Fibroblast of mammary gland (primary cell): ENCODE results near the gene NTRK2.

Experiments used
- DNase-seq: peaks from one replicate; pipeline ENCODE4 v3.0.0-alpha.2; 2010; ENCODE audit warnings: low read depth
- H3K4me3 ChIP-seq: 2 replicates; pipeline ENCODE4 v1.5.1; 2011; ENCODE audit warnings: low read depth, mild to moderate bottlenecking, low read length, moderate library complexity; ENCODE audit not compliant: control insufficient read depth
- TF ChIP-seq, protein P1 (sequence below): conservative IDR thresholded peaks from 2 replicates; pipeline ENCODE4 v1.5.1; 2011; ENCODE audit warnings: low read depth, low read length, inconsistent platforms; ENCODE audit not compliant: control insufficient read depth, insufficient read depth

NTRK2 gene

DNA sequence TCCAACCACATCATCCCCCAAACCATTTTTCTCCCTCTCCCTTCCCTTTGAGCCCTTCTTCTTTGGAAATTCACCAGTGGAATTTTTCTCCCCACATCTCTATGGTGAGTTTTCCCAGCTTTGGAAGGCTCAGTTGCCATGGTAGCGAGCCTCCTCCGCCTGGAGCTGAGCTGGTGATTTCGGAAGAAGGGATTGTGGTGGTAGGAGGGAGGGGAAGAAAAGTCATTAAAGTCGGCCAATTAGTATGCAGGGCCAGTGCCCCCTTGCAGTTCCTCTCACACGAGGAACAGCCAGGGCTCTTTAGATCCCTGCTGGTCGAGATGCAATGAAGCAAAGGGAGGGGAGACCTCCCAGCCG lies 322.0 kb downstream of the NTRK2 start:
- no peak overlapping the region for H3K4me3 ChIP-seq
- DNase-seq = no peak
- TF ChIP-seq, protein P1, sequence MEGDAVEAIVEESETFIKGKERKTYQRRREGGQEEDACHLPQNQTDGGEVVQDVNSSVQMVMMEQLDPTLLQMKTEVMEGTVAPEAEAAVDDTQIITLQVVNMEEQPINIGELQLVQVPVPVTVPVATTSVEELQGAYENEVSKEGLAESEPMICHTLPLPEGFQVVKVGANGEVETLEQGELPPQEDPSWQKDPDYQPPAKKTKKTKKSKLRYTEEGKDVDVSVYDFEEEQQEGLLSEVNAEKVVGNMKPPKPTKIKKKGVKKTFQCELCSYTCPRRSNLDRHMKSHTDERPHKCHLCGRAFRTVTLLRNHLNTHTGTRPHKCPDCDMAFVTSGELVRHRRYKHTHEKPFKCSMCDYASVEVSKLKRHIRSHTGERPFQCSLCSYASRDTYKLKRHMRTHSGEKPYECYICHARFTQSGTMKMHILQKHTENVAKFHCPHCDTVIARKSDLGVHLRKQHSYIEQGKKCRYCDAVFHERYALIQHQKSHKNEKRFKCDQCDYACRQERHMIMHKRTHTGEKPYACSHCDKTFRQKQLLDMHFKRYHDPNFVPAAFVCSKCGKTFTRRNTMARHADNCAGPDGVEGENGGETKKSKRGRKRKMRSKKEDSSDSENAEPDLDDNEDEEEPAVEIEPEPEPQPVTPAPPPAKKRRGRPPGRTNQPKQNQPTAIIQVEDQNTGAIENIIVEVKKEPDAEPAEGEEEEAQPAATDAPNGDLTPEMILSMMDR = no peak

DNA sequence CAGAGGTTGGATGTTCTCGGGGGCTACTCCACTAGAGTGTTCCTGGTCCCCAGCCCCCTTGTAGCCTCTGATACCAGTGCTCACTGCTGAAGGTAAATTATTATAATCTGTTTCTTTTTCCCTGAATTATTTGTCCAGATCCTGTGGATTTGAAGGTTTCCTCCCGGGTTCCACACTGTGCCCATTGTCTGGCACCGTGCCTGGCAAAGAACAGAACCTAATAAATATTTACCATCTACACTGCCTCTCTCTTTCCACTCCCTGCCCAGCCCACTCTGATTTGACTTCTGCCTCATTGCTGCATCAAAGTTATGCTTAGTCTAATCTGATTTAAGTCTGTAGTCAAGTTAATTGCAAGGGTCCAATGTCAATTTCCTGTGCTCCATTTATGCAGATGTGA lies 322.9 kb downstream of the NTRK2 start:
- TF ChIP-seq, protein P1 = no peak
- H3K4me3 ChIP-seq = no peak overlapping the region
- DNase-seq = no peak

DNA sequence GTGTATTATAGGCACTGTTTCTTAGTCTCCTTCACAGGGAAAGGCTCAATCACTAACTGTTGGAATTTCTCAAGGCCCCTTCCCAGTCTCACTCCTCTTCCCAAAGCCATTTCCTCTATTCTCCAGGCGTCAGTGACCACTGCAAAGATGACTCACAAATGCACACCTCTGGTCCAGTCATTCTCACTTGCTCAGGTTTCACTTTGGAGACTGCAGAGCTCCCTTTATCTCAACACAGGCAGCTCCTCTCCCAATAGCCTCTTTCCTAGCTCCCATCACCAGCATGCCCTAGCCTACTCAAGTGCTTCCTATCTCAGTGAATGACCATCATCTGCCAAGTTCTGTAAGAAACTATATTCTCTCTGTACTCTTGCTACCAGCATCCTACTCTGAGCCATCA lies 323.6 kb downstream of the NTRK2 start:
- H3K4me3 ChIP-seq = no peak overlapping the region
- DNase-seq = no peak
- TF ChIP-seq, protein P1 = no peak

DNA sequence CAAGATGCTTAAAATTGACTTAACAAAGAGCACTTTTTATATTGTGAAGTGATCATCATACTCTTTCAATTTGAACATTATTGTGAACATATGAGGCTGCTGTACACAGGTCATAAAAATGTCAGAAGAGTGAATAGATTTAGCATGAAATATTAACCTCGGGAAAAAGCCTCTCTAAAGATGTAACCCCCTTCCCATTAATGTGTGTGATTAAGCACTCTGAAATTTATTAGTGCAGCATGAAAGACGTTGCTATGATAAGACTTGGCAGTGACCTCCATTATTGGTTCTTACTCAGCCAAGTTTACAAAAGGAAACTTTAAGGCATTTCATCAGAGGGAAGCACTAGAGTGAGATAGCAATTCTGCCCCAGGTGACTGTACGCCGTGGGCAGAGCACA lies 326.5 kb downstream of the NTRK2 start:
- H3K4me3 ChIP-seq = no peak overlapping the region
- no peak for DNase-seq
- TF ChIP-seq, protein P1 = no peak

DNA sequence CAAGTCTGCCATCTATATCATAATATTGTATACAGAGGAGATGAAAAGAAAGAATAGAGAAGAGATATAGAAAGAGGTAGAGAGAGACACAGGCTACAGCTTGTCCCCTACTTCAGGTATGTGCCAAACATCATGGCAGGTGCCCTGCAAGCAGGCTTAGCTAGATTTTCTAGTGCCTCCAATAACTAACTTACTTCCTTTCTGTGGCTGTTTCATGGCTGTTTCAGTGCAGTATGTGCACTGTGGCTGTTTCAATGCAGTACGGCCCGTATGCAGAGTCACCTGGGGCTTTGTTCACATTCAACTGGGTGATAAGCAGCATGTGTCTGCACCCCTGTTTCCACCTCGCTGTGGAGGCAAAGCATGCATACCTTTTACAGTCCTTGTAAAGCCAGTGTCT lies 327.2 kb downstream of the NTRK2 start:
- DNase-seq = no peak
- H3K4me3 ChIP-seq = no peak overlapping the region
- TF ChIP-seq, protein P1 = no peak

DNA sequence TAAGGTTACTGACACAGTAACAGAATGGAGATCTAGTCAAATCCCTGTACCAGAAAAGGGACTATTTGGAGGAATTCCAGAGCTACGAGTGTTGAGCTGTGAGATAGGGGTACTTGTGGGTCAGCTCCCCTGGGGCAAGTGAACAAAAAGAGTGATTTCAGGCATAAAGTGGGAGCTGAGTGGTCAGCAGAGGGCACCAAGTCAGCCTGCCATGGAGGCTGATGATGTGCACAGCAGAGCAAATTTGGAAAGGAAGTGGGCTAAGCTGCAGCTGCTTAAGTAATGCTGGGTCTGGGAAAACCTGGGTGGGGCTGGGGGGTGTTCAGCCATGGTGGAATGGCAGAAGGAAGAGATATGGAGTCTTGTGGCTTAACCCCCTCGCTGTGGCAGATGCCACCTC lies 327.9 kb downstream of the NTRK2 start:
- TF ChIP-seq, protein P1 = no peak
- no peak overlapping the region for H3K4me3 ChIP-seq

DNA sequence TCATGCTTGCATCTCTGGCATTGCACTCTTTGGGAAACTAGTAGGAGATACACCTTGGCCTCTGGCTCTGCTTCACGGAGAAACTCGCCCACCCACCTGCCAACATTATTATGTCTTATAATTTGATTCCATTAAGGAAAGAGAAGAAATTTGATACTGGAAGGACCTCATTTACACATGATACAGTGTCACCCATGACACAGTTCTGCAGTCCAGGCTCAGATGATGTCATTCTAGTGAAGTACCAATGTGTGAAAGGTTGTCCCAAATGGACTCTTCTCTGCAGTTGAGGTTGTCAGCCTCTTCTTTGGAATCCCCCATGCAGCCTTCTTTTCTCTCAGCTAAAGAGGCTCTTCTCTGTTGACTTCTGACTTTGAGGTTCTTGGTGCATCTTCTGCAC lies 329.1 kb downstream of the NTRK2 start:
- DNase-seq = no peak
- TF ChIP-seq, protein P1 = no peak
- H3K4me3 ChIP-seq = no peak overlapping the region

More for the DNA sequence above, 327.9 kb downstream of the NTRK2 start:
- no peak for DNase-seq
